NCI-H2081 (cell line): ENCODE measurements around the gene TTC22.

ENCODE experiments used
- DNase-seq, 2 experiments: peaks; one replicate each; lab custom pipeline; 2025; lab: John Stamatoyannopoulos, UW

Gene TTC22

DNA sequence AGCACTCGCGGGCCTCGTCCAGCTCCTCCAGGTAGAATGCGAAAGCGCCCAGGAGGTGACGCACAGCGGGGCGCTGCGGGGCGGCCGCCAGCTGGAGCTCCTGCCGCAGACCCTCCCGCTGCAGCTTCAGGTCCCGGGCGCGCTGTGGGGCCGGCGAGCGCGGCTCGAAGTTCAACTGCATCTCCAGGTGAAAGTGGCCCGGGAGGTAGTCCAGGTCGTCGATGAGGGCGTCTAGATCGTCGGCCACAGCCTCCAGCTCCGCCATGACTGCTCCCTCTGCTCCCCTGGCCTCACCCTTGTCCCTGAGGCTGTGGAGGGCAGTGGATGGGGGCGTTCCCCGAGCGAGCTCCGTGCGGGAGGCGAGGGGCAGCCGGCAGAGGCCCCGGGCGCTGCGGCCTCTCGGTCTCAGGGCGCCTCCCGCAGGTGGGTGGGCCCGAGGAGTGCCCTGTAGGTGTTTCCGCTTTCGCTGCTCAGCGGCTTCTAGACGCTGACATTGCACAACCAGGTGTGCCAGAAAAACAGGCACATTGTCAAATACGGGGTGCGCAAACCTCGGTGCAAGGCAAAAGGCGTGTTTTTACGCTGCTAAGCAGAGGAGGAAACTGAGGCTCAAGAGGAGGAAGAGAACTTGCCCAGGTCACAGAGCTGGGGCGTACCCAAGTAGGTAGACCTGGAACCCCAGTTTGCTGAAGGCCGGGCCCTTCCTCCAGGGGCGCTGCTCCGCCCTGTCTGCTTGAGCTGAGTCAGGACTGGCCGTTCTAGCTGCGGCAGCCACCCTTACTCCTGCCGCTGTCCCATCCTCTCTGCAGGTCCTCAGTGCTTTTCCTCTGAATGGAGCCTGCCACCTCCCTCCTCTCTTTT is at the start of gene TTC22:
TTC22 (minus strand) TSS at position 425 of the 861 bp plus-strand sequence; CDS start at position 265, 160 bp downstream.
- DNase-seq, result no peak

DNA sequence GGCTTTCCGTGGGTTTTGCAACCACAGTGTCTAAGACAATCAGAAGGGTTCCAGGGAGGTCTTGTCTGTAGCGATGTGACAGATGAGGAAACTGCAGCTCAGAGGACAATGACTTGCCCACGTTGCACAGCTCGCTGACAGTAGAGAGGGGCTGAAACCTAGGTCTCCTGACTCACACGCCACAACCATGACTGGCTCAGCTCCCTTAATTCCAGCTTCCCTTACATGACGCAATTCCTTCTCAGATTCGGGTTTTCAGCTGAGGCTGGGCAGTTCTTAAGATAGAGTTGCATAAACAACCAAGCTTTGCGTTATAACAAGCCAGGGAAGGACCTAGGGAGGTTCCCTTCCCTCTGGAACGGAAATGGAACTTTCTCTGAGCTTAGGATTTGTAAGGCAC is 49.6 kb upstream of the TTC22 start:
- DNase-seq, result no peak

DNA sequence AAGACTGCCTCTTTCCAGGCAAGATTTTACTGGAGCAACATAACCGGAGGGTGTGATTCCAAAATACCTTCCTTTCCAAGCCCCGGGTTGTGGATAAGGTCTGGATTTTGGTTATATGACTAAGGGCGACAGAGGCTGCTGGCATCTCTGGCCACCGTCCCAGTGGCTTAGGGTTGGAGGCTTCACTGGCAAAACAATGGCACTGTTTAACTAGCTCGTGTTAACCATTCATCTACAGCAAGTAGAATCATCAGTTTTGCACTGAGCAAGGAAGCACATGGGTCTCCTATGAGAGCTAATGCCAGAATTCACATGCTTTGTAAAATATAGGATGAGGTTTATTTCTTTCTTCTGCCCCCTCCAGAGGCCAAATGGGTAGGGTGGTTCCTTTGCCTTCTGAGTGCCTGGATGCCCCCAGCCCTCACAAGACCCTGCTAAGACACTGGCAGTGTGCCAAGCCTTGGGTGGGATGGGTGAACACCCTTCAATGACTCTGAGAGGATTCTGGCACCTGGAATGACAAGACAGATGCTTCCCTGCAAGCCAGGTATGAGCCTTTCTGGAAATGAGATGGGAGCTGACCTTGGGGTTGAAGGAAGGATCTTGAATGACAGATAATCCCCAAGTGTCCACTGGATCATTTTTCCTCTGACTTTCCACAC is 49.1 kb upstream of the TTC22 start:
- no peak for DNase-seq

DNA sequence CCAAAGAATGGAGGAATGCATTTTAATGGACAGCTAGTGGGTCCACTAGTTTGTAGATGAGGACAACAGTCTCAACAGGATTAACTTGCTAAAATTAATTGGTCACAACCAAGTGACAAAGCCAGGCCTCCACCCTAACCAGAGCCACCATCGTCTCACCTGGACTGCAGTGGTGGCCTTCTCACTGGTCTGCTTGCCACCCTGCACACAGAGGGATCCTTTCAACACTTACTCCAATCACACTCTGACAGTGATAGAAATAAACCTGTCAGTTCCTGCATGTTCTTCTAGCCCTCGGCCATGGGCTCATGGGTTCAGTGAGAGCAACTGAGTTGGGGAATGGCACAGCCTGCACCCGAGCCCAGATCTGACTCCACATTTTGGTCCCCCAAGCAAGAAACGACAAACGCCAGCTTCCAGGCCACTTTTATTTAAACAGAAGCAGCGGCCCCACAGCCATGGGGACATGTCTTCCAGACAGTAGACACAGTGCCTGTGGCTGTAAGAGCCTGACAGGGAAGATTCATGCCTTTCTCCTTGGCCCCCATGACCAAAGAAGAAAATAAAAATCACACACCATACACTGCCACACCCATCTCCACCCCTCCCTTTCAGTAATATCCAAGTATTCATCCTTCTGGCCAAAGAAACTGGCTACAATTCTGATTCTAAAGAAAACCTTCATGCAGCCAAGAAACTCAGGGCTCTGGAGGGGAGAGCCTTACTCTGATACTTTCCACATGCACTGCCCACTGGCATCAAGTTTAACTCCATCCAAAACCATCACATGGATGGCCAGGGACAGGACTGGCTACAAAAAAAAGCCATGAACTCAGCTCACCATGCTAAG is 48.3 kb upstream of the TTC22 start:
- no peak for DNase-seq

DNA sequence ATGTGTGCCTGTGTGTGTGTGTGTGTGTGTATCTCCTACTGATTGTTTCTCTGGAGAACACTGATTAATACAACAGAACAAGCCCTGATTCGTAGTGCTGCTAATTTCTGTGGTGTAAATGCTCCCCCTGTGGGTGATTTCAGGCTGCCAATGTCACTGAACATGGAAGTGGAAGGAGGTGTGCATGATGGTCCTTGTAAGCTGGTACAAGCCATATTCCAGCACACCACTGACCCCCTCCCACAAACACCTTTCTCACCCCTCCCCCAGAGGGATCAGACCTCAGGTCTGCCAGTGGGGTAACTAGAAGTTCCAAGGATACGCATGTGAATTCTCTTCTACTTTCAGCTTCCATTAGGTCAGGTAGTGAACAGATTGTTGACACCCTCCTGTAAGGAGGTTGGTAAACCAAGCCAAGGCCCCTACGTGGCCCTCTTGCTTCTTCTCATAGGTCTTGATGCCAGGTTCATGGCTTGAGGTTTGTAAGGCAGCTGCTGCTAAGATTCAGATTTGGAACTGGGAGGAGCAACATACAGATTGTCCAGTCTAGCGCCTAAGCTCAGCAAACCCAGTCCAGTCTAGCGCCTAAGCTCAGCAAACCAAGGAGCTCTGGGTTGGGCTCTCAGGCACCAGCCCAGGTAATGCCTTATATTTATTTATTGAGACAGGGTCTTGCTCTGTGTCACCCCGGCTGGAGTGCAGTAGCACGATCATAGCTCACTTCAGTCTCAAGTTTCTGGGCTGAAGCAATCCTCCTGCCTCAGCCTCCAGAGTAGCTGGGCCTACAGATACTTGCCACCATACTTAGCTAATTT is 47.2 kb upstream of the TTC22 start:
- DNase-seq, result no peak

GRCh38 chr1:54846716-54847284 is 45.7 kb upstream of the TTC22 start:
- no peak for DNase-seq

- DNase-seq, result no peak
These were observed 45.2 kb upstream of the TTC22 start for GRCh38 chr1:54846301-54846700.

DNA sequence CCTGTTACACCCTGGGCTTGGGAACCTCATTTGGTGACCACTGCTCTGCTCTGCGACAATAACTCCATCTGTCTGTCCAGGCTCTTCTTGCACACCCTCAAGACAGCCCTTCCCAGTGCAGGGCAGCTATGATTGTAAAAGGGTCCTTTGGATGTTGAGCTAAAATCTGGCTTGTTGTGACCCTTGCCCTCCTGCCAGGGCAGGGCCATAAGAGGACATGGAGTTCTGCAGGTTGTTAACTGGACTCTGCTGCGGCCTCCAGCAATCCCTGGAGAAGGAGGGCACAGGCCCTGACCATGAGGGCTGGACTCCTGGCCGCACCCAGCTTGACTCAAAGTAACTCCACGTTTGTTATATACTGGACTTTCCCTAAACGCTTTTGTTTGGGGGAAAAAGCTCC is 44.6 kb upstream of the TTC22 start:
- DNase-seq, result no peak

DNA sequence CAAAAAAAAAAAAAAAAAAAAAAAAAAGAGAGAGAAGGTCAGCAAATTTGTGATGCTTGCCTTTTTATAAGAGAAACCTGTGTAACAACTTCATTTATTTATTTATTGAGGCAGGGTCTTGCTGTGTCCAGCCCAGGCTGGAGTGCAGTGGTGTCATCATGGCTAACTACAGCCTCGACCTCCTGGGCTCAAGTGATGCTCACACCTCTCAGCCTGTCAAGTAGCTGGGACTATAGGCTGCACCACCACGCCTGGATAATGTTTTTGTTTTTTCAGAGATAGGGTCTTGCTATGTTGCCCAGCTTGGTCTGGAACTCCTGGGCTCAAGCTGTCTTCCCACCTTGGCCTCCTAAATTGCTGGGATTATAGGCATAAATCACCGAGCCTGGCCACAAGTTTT is 43.4 kb upstream of the TTC22 start:
- DNase-seq, result no peak

DNA sequence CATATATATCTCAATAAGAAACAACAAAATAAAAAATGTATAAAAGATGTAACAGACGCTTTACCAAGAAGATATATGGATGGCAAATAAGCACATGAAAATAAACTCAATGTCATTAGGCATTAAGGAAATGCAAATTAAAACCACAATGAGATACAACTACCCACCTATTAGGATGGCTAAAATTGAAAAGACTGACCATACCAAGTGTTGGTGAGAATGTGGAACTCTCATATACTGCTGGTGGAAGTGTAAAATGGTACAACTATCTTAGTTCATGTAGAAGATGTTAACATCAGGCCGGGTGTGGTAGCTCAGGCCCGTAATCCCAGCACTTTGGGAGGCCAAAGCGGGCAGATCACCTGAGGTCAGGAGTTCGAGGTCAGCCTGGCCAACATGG is 42.3 kb upstream of the TTC22 start:
- DNase-seq, result no peak

GRCh38 chr1:54842963-54843362 is 41.8 kb upstream of the TTC22 start:
- DNase-seq, result no peak

GRCh38 chr1:54842206-54842915 is 41.2 kb upstream of the TTC22 start:
- DNase-seq, result no peak

GRCh38 chr1:54839824-54840223 is 38.7 kb upstream of the TTC22 start:
- no peak for DNase-seq

DNA sequence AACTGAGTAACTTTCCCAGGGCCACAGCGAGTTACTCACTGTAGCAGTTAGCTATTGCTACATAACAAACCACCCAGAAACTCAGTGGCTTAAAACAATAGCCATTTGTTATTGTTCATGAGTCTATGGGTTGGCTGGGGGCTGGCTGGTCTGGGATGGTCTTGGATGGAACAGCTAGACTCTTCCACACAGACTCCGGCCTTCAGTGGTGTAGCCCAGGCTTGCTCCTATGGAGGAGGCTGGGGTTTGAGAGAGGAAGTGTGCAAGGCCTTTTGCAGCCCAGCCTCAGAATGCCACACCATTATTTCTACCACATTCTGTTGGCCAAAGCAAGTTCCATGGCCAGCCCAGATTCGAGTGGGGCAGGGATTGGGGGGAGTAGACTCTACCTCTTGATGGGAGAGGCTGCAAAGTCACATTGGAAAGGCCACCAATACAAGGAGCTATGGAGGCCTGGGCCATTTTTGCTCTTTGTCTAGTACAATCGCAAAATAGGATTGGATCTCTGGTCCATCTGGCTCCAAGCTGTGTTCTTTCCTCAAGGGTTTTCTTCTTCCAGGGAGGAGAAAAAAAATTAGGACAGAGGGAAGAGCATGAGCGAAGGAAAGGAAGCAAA is 37.5 kb upstream of the TTC22 start:
- no peak for DNase-seq

GRCh38 chr1:54837002-54837853 is 36.1 kb upstream of the TTC22 start:
- no peak for DNase-seq

GRCh38 chr1:54836594-54836993 is 35.5 kb upstream of the TTC22 start:
- no peak for DNase-seq

DNA sequence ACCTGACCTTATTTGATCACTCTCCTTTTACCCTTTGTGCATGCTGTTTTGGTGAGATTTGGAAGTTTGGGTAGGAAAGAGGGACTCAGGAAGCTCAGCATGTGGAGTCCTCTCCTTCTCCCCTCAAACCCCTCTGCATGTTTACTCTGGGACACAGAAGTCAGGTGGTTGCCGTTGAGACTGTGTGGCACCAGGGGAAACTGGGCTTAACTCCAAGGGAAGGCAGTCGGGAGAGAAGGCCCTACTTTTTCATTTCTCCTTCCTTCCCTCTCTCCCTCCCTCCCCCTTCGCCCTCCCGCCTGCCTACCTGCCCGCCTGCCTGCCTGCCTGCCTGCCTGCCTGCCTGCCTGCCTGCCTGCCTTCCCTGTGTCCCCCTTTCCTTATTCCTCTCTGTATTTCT is 34.8 kb upstream of the TTC22 start:
- no peak for DNase-seq

- no peak for DNase-seq
These were observed 34.2 kb upstream of the TTC22 start for GRCh38 chr1:54835131-54835898.
